ENCODE results near the gene DIP2A. TPM values are rescaled to one million over a fixed set of nuclear protein-coding genes. Genes with fewer than 3 reads are reported as not detected.

Gene DIP2A
- total RNA-seq, 1 donor from 2014 or later = 41.0 TPM

DNA sequence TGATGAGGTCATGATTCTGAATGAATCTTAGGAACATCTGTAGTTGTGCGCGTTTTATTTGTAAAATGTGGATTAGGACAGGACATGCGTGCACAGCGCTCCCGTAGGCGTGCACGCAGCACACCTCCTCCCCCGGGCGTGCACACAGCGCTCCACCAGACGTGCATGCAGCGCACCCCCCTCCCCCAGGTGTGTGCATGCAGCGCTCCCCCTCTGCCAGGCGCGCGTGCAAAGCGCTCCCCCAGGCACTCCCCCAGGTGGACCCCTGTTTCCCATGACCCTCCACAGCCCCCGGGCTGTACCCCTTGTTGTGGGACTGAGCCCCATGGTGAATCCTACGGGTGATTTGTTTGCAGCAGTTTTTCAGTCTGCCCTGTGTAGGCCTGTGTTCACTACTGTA lies 84.6 kb downstream of the DIP2A start:
- Histone ChIP-seq H3K27me3 (ENCODE audit: low read depth) (no peaks in the 10 kb centered on the region), H3K4me3 (no peak overlapping the region), H3K9me3 (no peaks in the 10 kb centered on the region), H3K36me3 (peaks cover 88% of the 10 kb centered on the region), H3K27ac (no peak overlapping the region), H3K4me1 (no peaks in the 10 kb centered on the region)
- ATAC-seq (no peak), DNase-seq (no peak)
- TF ChIP-seq CTCF (IDR thresholded peaks at IDR 0.05) = no peak
- intact Hi-C loops (cut with DNase I) = no loop called here

GRCh38 chr21:46544003-46544402 lies 85.3 kb downstream of the DIP2A start:
- no peak overlapping the region for H3K4me3 ChIP-seq
- TF ChIP-seq CTCF (IDR thresholded peaks at IDR 0.05) = no peak
- no peaks in the 10 kb centered on the region for H3K4me1 ChIP-seq
- DNase-seq (no peak), ATAC-seq (no peak)
- intact Hi-C loops (cut with DNase I) = no loop called here
- no peaks in the 10 kb centered on the region for H3K9me3 ChIP-seq
- no peaks in the 10 kb centered on the region for H3K27me3 ChIP-seq (ENCODE audit: low read depth)
- H3K27ac ChIP-seq = no peak overlapping the region
- H3K36me3 ChIP-seq = peaks cover 84% of the 10 kb centered on the region

DNA sequence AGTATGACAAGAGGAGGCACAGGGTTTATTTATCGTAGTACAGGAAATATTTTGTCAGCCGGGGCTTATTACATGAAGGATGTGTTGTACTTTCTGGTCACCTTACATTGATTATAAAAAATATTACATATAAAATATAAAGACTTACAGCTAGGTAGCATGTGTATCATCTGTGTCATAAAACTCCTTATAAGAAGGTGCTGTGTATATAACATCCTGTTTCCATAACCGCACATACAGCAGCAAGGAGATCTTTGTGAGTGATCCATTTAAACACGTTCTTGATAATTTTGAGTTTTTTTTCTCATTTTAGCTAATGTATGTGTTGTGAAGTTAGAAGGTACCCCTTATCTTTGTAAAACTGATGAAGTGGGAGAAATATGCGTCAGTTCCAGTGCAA lies 86.1 kb downstream of the DIP2A start:
- Histone ChIP-seq H3K36me3 (peaks cover 81% of the 10 kb centered on the region), H3K9me3 (no peaks in the 10 kb centered on the region), H3K27me3 (ENCODE audit: low read depth) (no peaks in the 10 kb centered on the region), H3K4me1 (no peaks in the 10 kb centered on the region), H3K27ac (no peak overlapping the region), H3K4me3 (no peak overlapping the region)
- ATAC-seq = no peak
- intact Hi-C loops (cut with DNase I) = no loop called here
- no peak for TF ChIP-seq CTCF (IDR thresholded peaks at IDR 0.05)
- no peak for DNase-seq

DNA sequence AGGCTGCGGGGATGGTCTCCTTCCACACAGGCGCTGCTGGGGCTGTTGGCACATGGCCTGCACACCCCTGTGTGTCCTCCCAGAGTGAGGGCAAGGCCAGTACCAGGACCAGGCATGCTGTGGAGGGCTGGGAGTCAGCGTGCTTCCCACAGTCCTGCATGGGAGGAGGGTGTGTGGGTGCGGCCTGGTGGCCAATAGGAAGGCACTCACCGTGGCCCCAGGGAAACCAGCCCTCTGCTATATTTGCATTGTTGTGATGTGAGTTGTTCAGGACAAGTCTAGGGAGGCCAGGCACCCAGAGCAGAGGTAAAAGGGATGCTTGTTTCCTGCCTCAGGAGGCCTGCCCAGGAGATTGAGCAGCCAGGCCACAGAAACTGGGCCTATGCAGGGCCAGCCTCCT lies 86.7 kb downstream of the DIP2A start:
- peaks cover 78% of the 10 kb centered on the region for H3K36me3 ChIP-seq
- DNase-seq (no peak), ATAC-seq (peak in 1 of 2 donors; percentile 24)
- no peaks in the 10 kb centered on the region for H3K4me1 ChIP-seq
- no peaks in the 10 kb centered on the region for H3K27me3 ChIP-seq (ENCODE audit: low read depth)
- no peaks in the 10 kb centered on the region for H3K9me3 ChIP-seq
- H3K27ac ChIP-seq = no peak overlapping the region
- intact Hi-C loops (cut with DNase I) = no loop called here
- H3K4me3 ChIP-seq = no peak overlapping the region
- TF ChIP-seq CTCF (IDR thresholded peaks at IDR 0.05) = no peak

DNA sequence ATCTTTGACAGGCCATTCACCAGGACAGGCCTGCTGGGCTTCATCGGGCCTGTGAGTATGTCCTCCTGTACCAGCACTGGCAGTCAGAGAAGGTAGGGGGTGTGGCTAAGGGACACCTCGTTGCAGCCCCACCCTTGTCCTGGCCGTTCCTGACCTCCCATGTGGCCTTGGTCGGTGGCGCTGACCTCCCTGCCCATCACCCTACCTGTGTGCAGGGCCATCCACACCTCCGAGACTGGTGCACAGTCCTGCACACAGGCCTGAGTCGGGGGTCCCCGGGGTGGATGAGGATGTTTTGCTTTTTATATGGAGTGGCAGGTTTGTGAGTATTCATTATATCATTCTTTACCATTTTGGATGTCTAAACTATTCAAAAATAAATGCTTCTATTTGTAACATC lies 87.2 kb downstream of the DIP2A start:
- intact Hi-C loops (cut with DNase I) = no loop called here
- H3K4me1 ChIP-seq = no peaks in the 10 kb centered on the region
- H3K9me3 ChIP-seq = no peaks in the 10 kb centered on the region
- TF ChIP-seq CTCF (IDR thresholded peaks at IDR 0.05) = no peak
- peaks cover 81% of the 10 kb centered on the region for H3K36me3 ChIP-seq
- H3K27ac ChIP-seq = no peak overlapping the region
- ATAC-seq (peak in 1 of 2 donors; percentile 6), DNase-seq (no peak)
- no peaks in the 10 kb centered on the region for H3K27me3 ChIP-seq (ENCODE audit: low read depth)
- H3K4me3 ChIP-seq = no peak overlapping the region

GRCh38 chr21:46546799-46547198 lies 88.1 kb downstream of the DIP2A start:
- no peak for TF ChIP-seq CTCF (IDR thresholded peaks at IDR 0.05)
- no peak for ATAC-seq
- DNase-seq = no peak
- H3K27me3 ChIP-seq (ENCODE audit: low read depth) = no peaks in the 10 kb centered on the region
- H3K4me1 ChIP-seq = no peaks in the 10 kb centered on the region
- no peak overlapping the region for H3K4me3 ChIP-seq
- intact Hi-C loops (cut with DNase I) = no loop called here
- no peak overlapping the region for H3K27ac ChIP-seq
- peaks cover 80% of the 10 kb centered on the region for H3K36me3 ChIP-seq
- H3K9me3 ChIP-seq = no peaks in the 10 kb centered on the region
